Endodermal cell (in vitro differentiated cells): ENCODE data around the gene NEUROG2. TPM values are rescaled to one million over a fixed set of nuclear protein-coding genes. Genes with fewer than 3 reads are reported as not detected.
A peak's percentile ranks its signal among the peaks of the same experiment; 100 is the strongest.

Experiments used
- DNase-seq: peaks from one replicate; pipeline ENCODE4 v3.0.0-alpha.2; 2017
- H3K27ac ChIP-seq: 2 replicates; pipeline ENCODE4 v1.5.1; 2013; ENCODE audit warnings: mild to moderate bottlenecking, low read depth, low read length, moderate library complexity
- H3K27me3 ChIP-seq: 2 replicates; pipeline ENCODE4 v1.6.1; 2013; ENCODE audit warnings: mild to moderate bottlenecking, low read length, moderate library complexity; ENCODE audit not compliant: insufficient read depth, control insufficient read depth, poor library complexity, severe bottlenecking
- H3K36me3 ChIP-seq: 2 replicates; pipeline ENCODE4 v1.7.0; 2013; ENCODE audit warnings: mild to moderate bottlenecking, low read length, moderate library complexity; ENCODE audit not compliant: control insufficient read depth, insufficient read depth
- H3K4me1 ChIP-seq: one replicate; pipeline ENCODE4 v1.7.0; 2013; ENCODE audit warnings: low read length; ENCODE audit not compliant: control insufficient read depth, insufficient read depth
- H3K4me3 ChIP-seq: 2 replicates; pipeline ENCODE4 v1.5.1; 2013; ENCODE audit warnings: mild to moderate bottlenecking, low read length, moderate library complexity
- H3K9ac ChIP-seq: 2 replicates; pipeline ENCODE4 v1.6.1; 2013; ENCODE audit warnings: mild to moderate bottlenecking, low read length, moderate library complexity; ENCODE audit not compliant: poor library complexity, severe bottlenecking; ENCODE audit errors: extremely low read depth
- H3K9me3 ChIP-seq: 2 replicates; pipeline ENCODE4 v1.6.1; 2013; ENCODE audit warnings: mild to moderate bottlenecking, low read length, moderate library complexity; ENCODE audit not compliant: control insufficient read depth
- H3K27ac Mint-ChIP-seq: 2 replicates; pipeline ENCODE4 v1.8.0; 2020; ENCODE audit warnings: mixed read lengths
- H3K27me3 Mint-ChIP-seq: 2 replicates; pipeline ENCODE4 v1.8.0; 2021; ENCODE audit warnings: mild to moderate bottlenecking, mixed read lengths; ENCODE audit not compliant: insufficient read depth
- H3K36me3 Mint-ChIP-seq: 2 replicates; pipeline ENCODE4 v1.8.0; 2020; ENCODE audit warnings: low read depth, mixed read lengths
- H3K4me1 Mint-ChIP-seq: 2 replicates; pipeline ENCODE4 v1.8.0; 2020; ENCODE audit warnings: mixed read lengths
- H3K4me3 Mint-ChIP-seq: 2 replicates; pipeline ENCODE4 v1.8.0; 2020; ENCODE audit warnings: mild to moderate bottlenecking, moderate library complexity, mixed read lengths
- H3K9me3 Mint-ChIP-seq: 2 replicates; pipeline ENCODE4 v1.8.0; 2020; ENCODE audit warnings: mild to moderate bottlenecking, mixed read lengths
- WGBS, 2 experiments: methylation state at CpG; one replicate each; pipeline versions ENCODE4 v1.1.5 to v1.1.7; 2013; ENCODE audit warnings: missing lambda C conversion rate in 2 of 2, mixed read lengths in 1 of 2; ENCODE audit not compliant: insufficient coverage in 1 of 2, insufficient read length in 1 of 2; 5-methylcytosine and 5-hydroxymethylcytosine counted together
- total RNA-seq, 2 donors: library from RNA; stranded (reverse); fragmentation: NEBNext Ultra II Directional in 1 of 2; extraction: Animal tissue kit (Norgen Biotek cat#: 25700) in 1 of 2; gene quantifications; 2 replicates in 1 of 2; 3 replicates in 1 of 2; pipeline ENCODE4 v1.2.1, GENCODE V29; 2021
- TF ChIP-seq, protein P1 (sequence below): fragments of 200-600 bp; sonication (generic); conservative IDR thresholded peaks from 2 replicates; pipeline ENCODE4 v1.5.0; 2021; ENCODE audit warnings: antibody characterized with exemption, mild to moderate bottlenecking

NEUROG2 gene
- total RNA-seq, 2 donors from 2014 or later, result 0.11 TPM; not detected in 1

- H3K36me3 ChIP-seq, result no peaks in the 10 kb centered on the region
- H3K4me1 ChIP-seq, result no peaks in the 10 kb centered on the region
- Mint-ChIP-seq H3K36me3 (no peaks in the 10 kb centered on the region), H3K4me3 (no peak overlapping the region), H3K4me1 (no peaks in the 10 kb centered on the region), H3K27me3 (peaks cover 19% of the 10 kb centered on the region), H3K27ac (no peak overlapping the region), H3K9me3 (no peaks in the 10 kb centered on the region)
- no peaks in the 10 kb centered on the region for H3K9me3 ChIP-seq
- H3K27me3 ChIP-seq, result peaks cover 20% of the 10 kb centered on the region
- no peak overlapping the region for H3K27ac ChIP-seq
- H3K9ac ChIP-seq, result no peak overlapping the region
- TF ChIP-seq, protein P1, sequence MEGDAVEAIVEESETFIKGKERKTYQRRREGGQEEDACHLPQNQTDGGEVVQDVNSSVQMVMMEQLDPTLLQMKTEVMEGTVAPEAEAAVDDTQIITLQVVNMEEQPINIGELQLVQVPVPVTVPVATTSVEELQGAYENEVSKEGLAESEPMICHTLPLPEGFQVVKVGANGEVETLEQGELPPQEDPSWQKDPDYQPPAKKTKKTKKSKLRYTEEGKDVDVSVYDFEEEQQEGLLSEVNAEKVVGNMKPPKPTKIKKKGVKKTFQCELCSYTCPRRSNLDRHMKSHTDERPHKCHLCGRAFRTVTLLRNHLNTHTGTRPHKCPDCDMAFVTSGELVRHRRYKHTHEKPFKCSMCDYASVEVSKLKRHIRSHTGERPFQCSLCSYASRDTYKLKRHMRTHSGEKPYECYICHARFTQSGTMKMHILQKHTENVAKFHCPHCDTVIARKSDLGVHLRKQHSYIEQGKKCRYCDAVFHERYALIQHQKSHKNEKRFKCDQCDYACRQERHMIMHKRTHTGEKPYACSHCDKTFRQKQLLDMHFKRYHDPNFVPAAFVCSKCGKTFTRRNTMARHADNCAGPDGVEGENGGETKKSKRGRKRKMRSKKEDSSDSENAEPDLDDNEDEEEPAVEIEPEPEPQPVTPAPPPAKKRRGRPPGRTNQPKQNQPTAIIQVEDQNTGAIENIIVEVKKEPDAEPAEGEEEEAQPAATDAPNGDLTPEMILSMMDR, result no peak
- DNase-seq, result no peak
- WGBS, 2 experiments, result 61 to 100% methylated on average over 1 of the region's 1 CpG
- H3K4me3 ChIP-seq, result no peak overlapping the region
Measured at GRCh38 chr4:112531146-112531545, 15.2 kb upstream of the NEUROG2 start.

- H3K4me3 Mint-ChIP-seq, result no peak overlapping the region
- no peaks in the 10 kb centered on the region for H3K4me1 ChIP-seq
- TF ChIP-seq, protein P1, result no peak
- peaks cover 17% of the 10 kb centered on the region for H3K4me1 Mint-ChIP-seq
- H3K27me3 ChIP-seq, result peaks cover 68% of the 10 kb centered on the region
- H3K4me3 ChIP-seq, result no peak overlapping the region
- H3K36me3 ChIP-seq, result no peaks in the 10 kb centered on the region
- 43 to 78% methylated on average over 1 of the region's 1 CpG for WGBS, 2 experiments
- no peaks in the 10 kb centered on the region for H3K9me3 Mint-ChIP-seq
- no peak for DNase-seq
- H3K27ac Mint-ChIP-seq, result no peak overlapping the region
- H3K9me3 ChIP-seq, result no peaks in the 10 kb centered on the region
- no peaks in the 10 kb centered on the region for H3K36me3 Mint-ChIP-seq
- H3K9ac ChIP-seq, result no peak overlapping the region
- peaks cover 63% of the 10 kb centered on the region for H3K27me3 Mint-ChIP-seq
- no peak overlapping the region for H3K27ac ChIP-seq
Measured at GRCh38 chr4:112526061-112526460, 10.1 kb upstream of the NEUROG2 start.

DNA sequence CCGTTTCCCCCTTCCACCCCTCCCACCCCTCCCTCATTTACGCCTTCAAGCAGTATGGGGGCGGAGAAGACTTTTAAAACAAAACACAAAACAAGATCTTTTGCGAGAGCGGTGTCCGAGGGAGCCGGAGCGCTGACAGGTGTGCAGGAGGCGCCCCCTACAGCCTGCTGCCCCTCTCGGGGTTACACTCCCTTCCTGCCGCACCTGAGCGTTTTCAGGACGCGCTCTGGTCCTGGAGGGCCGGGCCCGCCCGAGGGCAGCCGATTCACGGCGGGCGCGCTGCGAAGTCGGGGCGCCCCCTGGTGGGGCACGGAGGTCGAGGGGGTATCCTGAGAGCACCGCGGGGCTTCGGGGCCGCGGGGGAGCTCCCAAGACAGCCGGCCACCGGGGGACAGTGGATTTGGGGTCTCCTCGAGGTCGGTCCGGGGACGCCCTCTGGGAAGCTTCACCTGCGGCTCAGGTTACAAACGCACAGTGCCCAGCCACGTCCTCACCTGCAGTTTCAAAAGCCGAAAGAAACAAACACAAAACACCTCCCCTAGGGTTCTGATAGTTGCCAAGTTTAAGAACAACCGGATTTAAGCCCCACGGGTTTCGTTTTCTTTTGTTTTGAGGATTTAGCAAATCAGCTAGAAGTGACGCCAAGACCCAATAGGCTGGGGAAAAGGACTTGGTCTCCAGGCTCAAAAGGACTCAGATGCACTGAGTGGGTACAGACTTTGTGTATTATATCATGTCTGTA lies 8.0 kb upstream of the NEUROG2 start:
- no peaks in the 10 kb centered on the region for H3K36me3 Mint-ChIP-seq
- Histone ChIP-seq H3K27me3 (peaks cover 89% of the 10 kb centered on the region), H3K27ac (no peak overlapping the region), H3K9me3 (no peaks in the 10 kb centered on the region), H3K4me3 (peak overlapping the region; percentile 84), H3K36me3 (no peaks in the 10 kb centered on the region), H3K9ac (peak overlapping the region; percentile 42), H3K4me1 (no peaks in the 10 kb centered on the region)
- peak overlapping the region; percentile 47 for H3K4me3 Mint-ChIP-seq
- WGBS, 2 experiments, result 1 to 2% methylated on average over 25 to 46 of the region's 46 CpGs
- TF ChIP-seq, protein P1, result peak; percentile 98
- H3K9me3 Mint-ChIP-seq, result no peaks in the 10 kb centered on the region
- peaks cover 22% of the 10 kb centered on the region for H3K4me1 Mint-ChIP-seq
- H3K27ac Mint-ChIP-seq, result peak overlapping the region; percentile 44
- DNase-seq, result peak; percentile 98
- H3K27me3 Mint-ChIP-seq, result peaks cover 81% of the 10 kb centered on the region
